Daoy (cell line): ENCODE measurements around the gene ENTPD7. TPM values are rescaled to one million over a fixed set of nuclear protein-coding genes. Genes with fewer than 3 reads are reported as not detected.
"Not testable (repeated sequence)": the region's sequence is repeated elsewhere in the genome, so short reads cannot be mapped to it uniquely, and the experiment has no call there.

Experiments used
- DNase-seq: peaks from one replicate; pipeline ENCODE4 v3.0.0-alpha.2; 2015; ENCODE audit warnings: low read depth
- total RNA-seq: library from RNA; depleted of rRNA; stranded (reverse); fragments of >200 nt; shearing (Covaris generic); gene quantifications from 2 replicates; pipeline ENCODE4 v1.2.3, GENCODE V29; 2014; rRNA removed

Gene ENTPD7
- total RNA-seq, 1 experiment from 2014 or later: 7.3 TPM

- DNase-seq: no peak
Observed at GRCh38 chr10:99743841-99744240, 84.5 kb downstream of the ENTPD7 start.

GRCh38 chr10:99746166-99746565, 86.9 kb downstream of the ENTPD7 start:
- not testable (repeated sequence) for DNase-seq

- DNase-seq: no peak
Observed at GRCh38 chr10:99748823-99749451, 89.6 kb downstream of the ENTPD7 start.

GRCh38 chr10:99750641-99751040, 91.3 kb downstream of the ENTPD7 start:
- no peak for DNase-seq

GRCh38 chr10:99754670-99755069, 95.4 kb downstream of the ENTPD7 start:
- DNase-seq: no peak

Other genes with a start within 250 kb of the ENTPD7 start
- 37.7 and 38.8 TPM in 2 replicates for gene GOT1, start 228.9 kb upstream of the ENTPD7 start, total RNA-seq
- gene NKX2-3, start 126.6 kb upstream of the ENTPD7 start, total RNA-seq: 0.17 TPM in 1 of 2 replicates, not detected in the other
- 9.2 and 9.7 TPM in 2 replicates for gene SLC25A28, start 39.1 kb upstream of the ENTPD7 start, total RNA-seq
- gene COX15, start 72.6 kb downstream of the ENTPD7 start, total RNA-seq: 32.7 and 39.0 TPM in 2 replicates
- 21.8 and 30.9 TPM in 2 replicates for gene CUTC, start 72.7 kb downstream of the ENTPD7 start, total RNA-seq
- gene ABCC2, start 123.1 kb downstream of the ENTPD7 start, total RNA-seq: 0.80 and 1.9 TPM in 2 replicates